HG03196 (cell line): ENCODE data around the gene NCOA4.
"Not testable (repeated sequence)": the region's sequence is repeated elsewhere in the genome, so short reads cannot be mapped to it uniquely, and the experiment has no call there.

Experiments
- ATAC-seq: cut with Tn5 transposase; IDR thresholded peaks from one replicate; pipeline ENCODE4 v1.9.1; 2021; ENCODE audit not compliant: unreplicated experiment

NCOA4 gene

GRCh38 chr10:46022978-46023702, 7.3 kb downstream of the NCOA4 start:
- peak; percentile 88 for ATAC-seq

DNA sequence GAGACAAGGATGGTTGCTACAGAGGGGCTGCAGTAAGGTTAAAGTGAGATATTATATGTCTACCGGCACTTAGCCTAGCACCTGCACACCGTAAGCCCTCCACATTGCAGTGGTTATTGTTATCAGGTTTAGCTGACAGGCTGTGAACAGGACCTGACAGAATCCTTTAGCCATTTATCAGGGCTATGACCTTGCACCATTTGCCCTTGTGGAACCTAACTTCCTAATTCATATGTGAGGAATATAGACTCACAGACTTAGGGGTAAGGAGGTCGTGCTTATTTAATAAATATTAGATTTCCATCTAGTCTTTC, 10.1 kb downstream of the NCOA4 start:
- ATAC-seq, result no peak

DNA sequence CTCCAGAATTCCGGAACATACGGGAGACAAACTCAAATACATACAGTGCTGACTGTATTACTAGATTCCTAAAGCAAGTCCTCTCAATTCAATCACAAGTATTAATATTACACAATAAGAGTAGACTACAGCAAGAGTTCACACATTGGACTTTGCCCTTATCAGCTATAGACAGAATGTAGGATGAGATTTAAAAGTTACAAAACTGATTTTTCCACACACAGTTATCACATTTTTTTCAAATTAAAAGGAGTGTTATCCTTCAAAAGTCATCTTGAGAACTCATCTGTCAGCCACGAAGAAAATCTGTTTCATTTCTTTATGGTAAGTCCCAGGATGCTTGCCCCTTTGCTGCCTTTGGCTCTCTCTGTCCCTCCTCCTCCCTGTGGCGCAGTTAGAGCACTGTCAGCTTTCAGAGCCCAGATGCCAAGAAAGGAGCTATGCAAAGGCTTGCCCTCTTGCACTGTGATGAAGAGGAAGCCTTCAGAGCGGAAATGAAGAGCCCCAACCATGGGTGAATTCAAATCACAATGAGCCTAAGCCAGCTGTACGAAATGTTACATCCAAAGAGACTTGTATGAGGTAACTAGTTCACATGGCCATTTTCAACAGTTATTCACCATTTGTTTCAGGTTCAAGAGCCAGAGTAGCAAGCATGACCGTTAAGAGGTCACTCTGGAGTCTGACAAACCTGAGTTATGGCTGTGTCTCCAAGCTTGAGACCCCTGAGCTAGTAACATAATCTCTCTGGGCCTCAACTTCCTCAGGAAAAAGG, 10.7 kb downstream of the NCOA4 start:
- no peak for ATAC-seq

- ATAC-seq, result no peak
These were observed 11.3 kb downstream of the NCOA4 start for GRCh38 chr10:46019177-46019528.

- no peak for ATAC-seq
These were observed 11.8 kb downstream of the NCOA4 start for GRCh38 chr10:46018453-46019176.

DNA sequence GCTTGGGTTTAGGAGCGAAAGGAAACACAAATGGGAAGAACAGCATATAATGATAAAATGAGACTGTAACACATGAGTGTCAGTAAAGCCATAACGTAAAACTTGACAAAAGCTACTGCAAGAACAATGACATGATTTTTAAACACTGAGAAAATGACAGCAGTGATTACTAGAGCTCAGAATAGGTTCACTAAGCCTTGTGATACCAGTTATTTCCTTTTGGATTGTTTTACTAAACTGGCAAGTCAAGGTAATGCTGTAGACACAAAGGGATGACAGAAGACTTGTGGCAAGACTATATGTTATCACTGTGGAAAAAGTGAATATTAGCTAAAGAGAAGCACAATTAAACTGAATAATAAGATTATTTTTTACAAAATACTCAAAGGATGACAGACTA, 12.7 kb downstream of the NCOA4 start:
- ATAC-seq, result no peak

- ATAC-seq, result no peak
These were observed 13.6 kb downstream of the NCOA4 start for GRCh38 chr10:46016811-46017210.

DNA sequence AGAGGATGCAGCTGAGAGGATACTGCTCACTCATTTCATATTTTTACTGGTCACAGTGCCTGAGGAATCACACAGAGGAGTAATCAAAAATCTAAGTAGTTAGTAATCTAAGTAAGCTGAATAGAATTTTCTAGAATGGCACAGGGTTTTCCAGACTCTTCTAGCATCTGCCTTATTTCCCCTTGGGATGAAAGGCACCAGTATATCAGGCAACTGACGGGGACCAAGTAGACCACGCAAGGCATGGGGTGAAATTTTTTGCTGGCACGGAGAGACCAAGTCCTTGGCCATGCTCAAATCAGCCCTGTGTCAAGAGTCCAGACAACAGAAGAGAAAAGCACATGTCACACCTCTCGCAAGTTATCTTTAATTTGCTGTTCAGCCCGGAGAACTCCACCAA, 14.2 kb downstream of the NCOA4 start:
- ATAC-seq, result no peak

DNA sequence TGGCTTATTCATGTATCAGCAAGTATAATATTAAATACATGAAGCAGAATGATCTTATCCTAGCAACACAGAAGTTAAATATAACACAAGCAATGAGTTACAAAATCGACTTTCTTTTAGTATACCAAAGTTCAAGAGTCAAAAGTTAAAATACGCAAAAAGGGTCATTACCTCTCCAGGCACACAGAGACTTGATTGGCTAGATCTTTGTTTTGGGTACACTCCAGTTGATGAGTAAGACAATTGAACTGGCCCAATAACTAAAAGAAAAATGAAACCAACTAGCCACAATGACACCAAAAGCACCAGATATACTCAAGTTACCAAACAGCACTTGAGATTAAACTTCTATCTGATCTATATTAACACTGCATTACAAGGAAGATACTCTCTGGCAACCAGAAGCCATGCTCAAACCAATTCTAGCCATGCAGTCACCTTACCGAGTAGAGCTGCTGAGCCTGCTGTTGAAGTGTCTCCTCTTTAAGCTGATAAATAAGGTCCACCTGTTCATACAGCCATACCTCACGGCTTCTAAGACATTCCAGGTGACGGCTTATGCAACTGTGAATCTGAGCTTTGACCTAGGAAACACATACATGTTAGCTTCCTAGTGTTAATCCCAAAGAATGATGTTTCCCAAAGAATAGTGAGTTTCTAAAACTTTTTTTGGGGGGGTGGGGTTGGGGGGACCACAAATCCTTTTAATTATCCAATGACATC, 15.6 kb downstream of the NCOA4 start:
- ATAC-seq, result no peak

- ATAC-seq, result no peak
These were observed 16.2 kb downstream of the NCOA4 start for GRCh38 chr10:46014206-46014605.

- ATAC-seq, result no peak
These were observed 17.7 kb downstream of the NCOA4 start for GRCh38 chr10:46012746-46013145.

DNA sequence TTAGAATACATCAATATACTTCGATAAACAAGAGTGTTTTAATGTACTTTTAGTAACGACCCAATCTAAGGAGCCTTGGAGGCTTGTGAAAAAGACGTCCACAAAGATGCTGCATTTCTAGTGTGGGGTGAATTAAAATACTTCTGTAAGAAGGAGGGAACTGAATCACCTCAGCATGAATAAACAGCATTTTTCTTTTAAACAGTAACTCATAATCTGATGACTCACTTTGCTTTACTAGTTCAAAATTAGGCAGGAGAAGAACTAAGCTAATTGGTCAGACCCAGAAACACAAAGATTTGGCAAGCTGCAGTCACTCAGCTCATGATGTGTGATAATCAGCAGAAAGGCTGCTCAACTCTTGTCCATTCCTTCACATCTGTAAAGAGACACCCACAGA, 24.2 kb downstream of the NCOA4 start:
- no peak for ATAC-seq

GRCh38 chr10:46005383-46005782, 25.0 kb downstream of the NCOA4 start:
- no peak for ATAC-seq

DNA sequence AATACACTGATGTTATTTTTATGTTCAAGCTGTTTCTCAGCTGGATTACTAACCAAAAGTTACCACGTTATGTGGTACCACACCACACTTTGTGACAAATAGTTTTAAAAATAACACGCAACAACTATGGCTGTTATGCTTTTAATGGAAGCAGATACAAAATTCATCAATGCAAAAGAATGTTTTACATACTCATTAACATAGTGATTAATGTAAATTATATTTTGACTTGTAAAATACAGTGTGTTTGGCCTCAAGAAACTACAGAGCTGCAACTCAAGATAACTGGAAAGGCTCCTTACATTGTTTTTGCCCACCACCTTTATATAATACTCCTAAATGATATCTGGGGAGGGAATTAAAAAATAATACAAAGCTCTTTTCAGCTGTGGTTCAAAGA, 25.5 kb downstream of the NCOA4 start:
- ATAC-seq, result no peak

DNA sequence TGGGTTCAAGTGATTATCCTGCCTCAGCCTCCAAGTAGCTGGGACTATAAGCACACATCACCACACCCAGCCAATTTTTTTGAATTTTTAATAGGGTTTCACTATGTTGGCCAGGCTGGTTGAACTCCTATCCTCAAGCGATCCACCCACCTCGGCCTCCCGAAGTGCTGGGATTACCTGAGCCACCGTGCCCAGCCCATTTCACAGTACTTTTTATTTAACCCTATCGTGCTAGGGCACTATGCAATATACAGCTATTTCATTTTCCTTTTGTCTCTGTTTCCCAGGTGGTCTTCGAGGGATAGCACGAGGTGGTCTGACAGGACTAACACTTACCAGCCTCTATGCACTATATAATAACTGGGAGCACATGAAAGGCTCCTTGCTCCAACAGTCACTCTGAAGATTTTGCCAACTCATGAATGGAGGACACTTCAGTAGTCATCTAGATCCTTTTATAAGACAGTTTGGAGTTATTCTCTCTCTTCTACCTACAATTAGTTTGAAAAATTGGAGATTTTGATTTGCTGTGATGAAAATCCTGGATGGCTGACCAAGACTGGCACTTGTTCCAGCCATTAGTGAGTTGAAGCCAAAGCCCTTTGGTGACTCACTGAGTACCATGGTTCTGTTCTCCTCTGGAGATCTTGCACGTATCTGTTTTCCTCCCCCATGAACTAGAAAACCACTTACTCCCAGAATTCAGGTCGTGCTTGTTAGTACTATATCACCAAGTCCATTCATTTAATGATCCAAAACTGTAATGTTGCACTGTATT, 27.3 kb downstream of the NCOA4 start:
- ATAC-seq, result no peak

- not testable (repeated sequence) for ATAC-seq
These were observed 28.2 kb downstream of the NCOA4 start for GRCh38 chr10:46002189-46002687.

DNA sequence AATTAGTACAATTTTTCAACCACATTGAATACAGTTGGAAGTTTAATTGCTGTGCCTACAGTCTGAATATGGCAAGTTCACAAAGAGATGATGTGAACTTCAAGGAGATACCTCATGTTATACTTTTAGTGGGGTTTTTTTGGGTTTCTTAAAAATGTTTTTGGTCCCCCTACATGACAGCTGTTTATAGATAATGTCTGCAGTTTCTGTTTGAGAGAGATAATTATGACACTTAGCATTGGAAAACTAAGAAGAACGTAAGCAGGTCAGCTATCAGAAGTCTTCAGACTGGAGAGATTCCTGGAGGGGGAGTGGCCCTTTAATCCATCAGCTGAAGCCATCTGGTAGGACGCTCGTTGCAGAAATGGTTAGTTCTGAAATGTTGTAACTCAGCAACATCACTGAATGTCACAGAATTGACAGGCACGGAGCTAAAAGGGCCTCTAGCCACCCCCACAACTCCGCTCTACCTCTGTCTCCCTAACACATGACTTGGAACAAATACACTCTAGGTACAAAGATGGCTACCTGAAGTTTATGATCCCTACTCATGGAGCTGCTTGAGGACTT, 29.2 kb downstream of the NCOA4 start:
- ATAC-seq, result no peak

GRCh38 chr10:46000538-46000937, 29.9 kb downstream of the NCOA4 start:
- no peak for ATAC-seq

- not testable (repeated sequence) for ATAC-seq
These were observed 30.5 kb downstream of the NCOA4 start for GRCh38 chr10:45999955-46000354.
